ENCODE data around the gene SEC24A. TPM values are rescaled to one million over a fixed set of nuclear protein-coding genes. Genes with fewer than 3 reads are reported as not detected.

The SEC24A gene
- 10.3 and 12.2 TPM in 2 replicates for total RNA-seq

DNA sequence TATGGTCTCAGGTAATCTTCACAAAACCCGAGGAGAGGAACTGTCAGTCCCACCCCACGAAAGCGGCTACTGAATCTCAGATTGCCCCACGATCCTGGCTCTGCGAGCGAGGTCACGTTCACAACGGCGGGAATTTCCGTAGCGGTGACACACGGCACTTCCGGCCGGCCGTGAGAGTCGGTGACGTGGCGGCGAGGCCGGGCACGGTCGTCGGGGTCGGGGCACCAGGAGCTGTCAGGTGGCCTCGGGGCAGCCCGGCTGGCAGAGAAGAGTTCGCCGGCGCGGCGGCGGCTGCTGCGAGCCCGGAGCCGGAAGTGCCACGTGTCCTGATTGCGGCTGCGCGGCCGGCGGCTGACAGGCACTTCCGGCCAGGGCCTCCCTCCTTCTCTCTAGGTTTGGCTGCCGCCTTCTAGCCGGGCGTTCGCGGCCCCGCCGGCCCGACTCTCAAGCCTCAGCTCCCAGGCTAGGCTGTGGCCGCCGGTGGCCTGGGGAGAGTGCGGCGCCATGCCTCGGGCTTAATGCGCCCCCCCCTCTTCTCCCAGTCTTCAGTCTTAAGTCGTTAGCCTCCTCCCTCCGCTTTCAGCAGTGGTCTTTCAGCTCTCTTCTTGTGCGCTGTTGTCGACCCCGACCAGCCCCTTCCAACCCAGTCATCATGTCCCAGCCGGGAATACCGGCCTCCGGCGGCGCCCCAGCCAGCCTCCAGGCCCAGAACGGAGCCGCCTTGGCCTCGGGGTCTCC is at the start of gene SEC24A:
Gene SEC24A (plus strand): TSS at position 361 of the 738 bp plus-strand sequence. CDS start 292 bp downstream, at position 653.

GRCh38 chr5:134738133-134738962 is 89.8 kb downstream of the SEC24A start, which contains the start of gene CAMLG:
CAMLG (plus strand) TSS chr5:134738548; CDS start chr5:134738621, 73 bp downstream.

DNA sequence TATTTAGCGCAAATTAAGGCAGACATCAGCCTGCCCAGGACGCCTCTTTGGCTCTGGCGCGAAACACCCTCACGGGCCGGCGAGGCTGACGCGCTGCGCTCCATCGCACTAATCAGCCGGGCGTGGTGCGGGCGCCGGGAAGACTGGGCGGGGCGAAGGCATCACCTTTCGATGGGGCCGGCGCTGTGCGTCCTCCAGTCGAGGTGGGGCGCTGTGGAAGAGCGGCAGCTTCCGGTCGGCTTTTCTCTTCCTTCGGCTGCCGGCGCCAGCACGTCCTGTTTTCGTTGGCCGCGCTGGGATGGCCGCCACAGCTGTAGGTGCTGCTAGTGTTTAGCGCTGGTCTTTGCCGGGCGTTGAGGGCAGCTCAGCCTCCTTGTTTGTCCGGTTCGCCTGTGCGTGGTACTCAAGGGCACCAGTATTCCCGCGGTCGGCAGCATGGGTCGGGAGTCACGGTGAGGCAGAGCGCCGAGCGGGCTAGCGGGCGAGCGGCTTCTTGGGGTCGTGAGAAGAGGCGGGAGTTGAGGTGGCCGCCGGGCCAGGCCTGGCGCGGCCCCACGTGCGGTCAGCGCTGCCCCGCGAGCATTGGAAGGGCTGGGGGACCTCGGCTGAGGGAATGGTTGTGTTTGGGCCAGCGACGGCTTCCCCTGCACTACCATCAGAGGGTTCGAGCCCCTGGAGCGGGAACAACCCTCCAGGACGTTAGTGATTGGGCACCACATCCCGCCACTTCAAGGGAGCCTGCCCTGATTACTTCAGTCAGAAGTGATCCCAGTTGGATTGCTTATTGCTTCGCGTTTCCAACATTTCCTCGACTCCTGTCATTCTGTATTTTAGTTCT is 110.1 kb downstream of the SEC24A start, which contains the start of gene DDX46:
Gene DDX46 (plus strand): TSS at position 276 of the 838 bp plus-strand sequence. CDS start 160 bp downstream, at position 436.

Other genes with a start within 250 kb of the SEC24A start
- 22.8 and 37.0 TPM in 2 replicates for gene CDKN2AIPNL, start 236.9 kb upstream of the SEC24A start, total RNA-seq
- 30.1 and 31.7 TPM in 2 replicates for gene JADE2, start 123.1 kb upstream of the SEC24A start, total RNA-seq
- gene SAR1B, start 16.0 kb upstream of the SEC24A start, total RNA-seq: 14.5 and 18.9 TPM in 2 replicates
- 12.9 and 27.9 TPM in 2 replicates for gene CAMLG, start 89.8 kb downstream of the SEC24A start, total RNA-seq
- gene DDX46, start 110.0 kb downstream of the SEC24A start, total RNA-seq: 8.6 and 17.3 TPM in 2 replicates
- gene C5orf24, start 197.2 kb downstream of the SEC24A start, total RNA-seq: 33.7 and 41.2 TPM in 2 replicates
- gene TXNDC15, start 225.6 kb downstream of the SEC24A start, total RNA-seq: 70.5 and 81.6 TPM in 2 replicates

Measured in mesangial cell (primary cell).